ENCODE data around the gene GGA1.
A peak's percentile ranks its signal among the peaks of the same experiment; 100 is the strongest.

Gene GGA1

DNA sequence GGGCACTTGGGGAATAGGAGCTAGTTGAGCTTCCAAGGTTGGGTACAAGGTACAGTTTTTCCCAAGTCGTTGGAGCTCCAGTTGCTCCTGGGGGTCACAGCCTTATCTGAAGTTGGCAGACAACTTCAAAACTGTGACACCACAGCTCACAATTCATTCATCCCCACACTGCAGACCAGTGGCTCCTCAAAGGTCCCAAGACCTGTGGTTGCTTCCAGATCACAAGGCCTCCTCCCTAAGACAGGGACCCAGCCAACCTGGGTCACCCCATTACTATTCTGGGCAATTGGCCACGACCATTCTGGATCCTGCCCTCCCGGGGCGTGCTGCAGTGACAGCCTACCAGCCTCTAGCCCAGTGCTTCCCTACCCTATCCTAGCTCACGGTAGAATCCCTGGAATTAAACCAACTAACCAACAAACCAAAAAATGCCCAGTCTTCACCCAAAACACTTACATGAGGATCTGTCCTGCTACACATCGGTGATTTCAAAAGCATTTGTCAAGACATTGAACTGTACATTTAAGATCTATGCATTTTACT is 49.0 kb downstream of the GGA1 start:
- peak overlapping the region; percentile 68 for H3K4me3 ChIP-seq (ENCODE audit: control insufficient read depth, low read depth, low read length)
- DNase-seq (ENCODE audit: low read depth), result no peak
- TF ChIP-seq, protein P1, sequence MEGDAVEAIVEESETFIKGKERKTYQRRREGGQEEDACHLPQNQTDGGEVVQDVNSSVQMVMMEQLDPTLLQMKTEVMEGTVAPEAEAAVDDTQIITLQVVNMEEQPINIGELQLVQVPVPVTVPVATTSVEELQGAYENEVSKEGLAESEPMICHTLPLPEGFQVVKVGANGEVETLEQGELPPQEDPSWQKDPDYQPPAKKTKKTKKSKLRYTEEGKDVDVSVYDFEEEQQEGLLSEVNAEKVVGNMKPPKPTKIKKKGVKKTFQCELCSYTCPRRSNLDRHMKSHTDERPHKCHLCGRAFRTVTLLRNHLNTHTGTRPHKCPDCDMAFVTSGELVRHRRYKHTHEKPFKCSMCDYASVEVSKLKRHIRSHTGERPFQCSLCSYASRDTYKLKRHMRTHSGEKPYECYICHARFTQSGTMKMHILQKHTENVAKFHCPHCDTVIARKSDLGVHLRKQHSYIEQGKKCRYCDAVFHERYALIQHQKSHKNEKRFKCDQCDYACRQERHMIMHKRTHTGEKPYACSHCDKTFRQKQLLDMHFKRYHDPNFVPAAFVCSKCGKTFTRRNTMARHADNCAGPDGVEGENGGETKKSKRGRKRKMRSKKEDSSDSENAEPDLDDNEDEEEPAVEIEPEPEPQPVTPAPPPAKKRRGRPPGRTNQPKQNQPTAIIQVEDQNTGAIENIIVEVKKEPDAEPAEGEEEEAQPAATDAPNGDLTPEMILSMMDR (conservative IDR thresholded peaks at IDR 0.05; ENCODE audit: control insufficient read depth, insufficient read depth, low read depth, low read length), result no peak

DNA sequence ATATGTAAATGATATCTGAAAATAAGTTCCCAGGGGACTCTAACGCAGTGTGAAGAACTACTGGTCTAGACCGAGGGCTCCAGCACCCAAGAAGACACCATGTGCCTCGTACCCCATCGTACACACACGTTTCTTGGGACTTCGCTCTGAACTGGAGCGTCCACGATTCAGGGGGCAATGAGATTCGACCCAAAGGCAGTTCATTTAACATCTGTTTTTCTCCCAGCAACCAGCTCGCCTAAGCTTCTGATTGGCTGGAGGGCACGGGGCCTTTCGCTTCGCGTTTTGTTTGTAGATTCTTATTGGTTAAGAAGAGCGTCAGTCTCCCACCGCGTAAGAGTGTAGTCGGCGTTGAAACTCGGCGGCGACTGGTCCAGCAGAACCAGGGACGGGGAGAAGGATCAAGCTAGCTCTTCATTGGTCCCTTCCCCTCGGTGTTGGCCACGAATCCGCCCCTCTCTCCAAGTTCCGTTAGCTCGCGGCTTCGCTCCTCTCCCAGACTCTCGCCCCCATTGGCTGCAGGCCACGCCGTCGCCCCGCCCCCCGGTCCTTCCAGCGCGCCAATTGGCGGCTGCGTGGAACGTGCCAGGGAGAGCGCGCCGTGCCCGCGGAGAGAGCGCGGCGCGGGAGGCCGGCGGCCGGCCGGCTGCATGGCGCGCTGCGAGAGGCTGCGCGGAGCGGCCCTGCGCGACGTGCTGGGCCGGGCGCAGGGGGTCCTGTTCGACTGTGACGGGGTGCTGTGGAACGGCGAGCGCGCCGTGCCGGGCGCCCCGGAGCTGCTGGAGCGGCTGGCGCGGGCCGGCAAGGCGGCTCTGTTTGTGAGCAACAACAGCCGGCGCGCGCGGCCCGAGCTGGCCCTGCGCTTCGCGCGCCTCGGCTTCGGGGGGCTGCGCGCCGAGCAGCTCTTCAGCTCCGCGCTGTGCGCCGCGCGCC is 49.8 kb downstream of the GGA1 start, which contains the start of gene PDXP:
PDXP (plus strand) TSS at position 591 of the 933 bp plus-strand sequence; CDS start at position 651, 60 bp downstream.
- TF ChIP-seq, protein P1 (conservative IDR thresholded peaks at IDR 0.05; ENCODE audit: control insufficient read depth, insufficient read depth, low read depth, low read length), result no peak

DNA sequence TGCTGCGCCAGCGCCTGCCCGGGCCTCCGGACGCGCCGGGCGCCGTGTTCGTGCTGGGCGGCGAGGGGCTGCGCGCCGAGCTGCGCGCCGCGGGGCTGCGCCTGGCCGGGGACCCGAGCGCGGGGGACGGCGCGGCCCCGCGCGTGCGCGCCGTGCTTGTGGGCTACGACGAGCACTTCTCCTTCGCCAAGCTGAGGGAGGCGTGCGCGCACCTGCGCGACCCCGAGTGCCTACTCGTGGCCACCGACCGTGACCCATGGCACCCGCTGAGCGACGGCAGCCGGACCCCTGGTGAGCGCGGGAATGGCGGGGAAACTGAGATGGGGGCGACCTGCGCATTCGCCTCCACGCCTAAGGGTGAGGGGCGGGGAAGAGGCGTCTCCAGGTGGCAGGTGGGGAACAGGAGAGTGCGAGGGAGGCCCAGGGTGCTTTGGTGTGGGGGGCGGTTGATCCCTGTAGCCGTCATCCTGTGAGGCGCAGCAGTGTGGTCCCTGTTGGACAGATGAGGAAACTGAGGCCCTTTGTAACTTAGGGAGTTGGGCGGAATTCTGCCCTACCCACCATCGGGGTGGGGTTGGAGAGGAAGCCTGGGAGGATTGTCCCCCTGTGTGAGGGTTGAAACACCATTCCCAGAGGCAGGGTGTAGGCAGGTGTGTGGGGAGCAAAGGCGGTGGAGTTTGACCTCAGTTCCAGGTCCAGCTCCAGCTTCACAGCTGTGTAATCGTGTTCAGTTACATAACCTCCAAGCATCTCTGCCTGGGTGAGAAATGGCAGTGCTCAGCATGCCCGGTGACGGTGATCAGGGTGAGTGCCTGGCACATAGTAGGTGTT is 50.6 kb downstream of the GGA1 start:
- TF ChIP-seq, protein P1 (conservative IDR thresholded peaks at IDR 0.05; ENCODE audit: control insufficient read depth, insufficient read depth, low read depth, low read length), result no peak
- peak overlapping the region; percentile 64 for H3K4me3 ChIP-seq (ENCODE audit: control insufficient read depth, low read depth, low read length)
- no peak for DNase-seq (ENCODE audit: low read depth)

More for the DNA sequence above, 49.8 kb downstream of the GGA1 start, which contains the start of gene PDXP:
- peak within 1 kb of the TSS; percentile 68 for H3K4me3 ChIP-seq (ENCODE audit: control insufficient read depth, low read depth, low read length)
- peak; percentile 100 for DNase-seq (ENCODE audit: low read depth)

DNA sequence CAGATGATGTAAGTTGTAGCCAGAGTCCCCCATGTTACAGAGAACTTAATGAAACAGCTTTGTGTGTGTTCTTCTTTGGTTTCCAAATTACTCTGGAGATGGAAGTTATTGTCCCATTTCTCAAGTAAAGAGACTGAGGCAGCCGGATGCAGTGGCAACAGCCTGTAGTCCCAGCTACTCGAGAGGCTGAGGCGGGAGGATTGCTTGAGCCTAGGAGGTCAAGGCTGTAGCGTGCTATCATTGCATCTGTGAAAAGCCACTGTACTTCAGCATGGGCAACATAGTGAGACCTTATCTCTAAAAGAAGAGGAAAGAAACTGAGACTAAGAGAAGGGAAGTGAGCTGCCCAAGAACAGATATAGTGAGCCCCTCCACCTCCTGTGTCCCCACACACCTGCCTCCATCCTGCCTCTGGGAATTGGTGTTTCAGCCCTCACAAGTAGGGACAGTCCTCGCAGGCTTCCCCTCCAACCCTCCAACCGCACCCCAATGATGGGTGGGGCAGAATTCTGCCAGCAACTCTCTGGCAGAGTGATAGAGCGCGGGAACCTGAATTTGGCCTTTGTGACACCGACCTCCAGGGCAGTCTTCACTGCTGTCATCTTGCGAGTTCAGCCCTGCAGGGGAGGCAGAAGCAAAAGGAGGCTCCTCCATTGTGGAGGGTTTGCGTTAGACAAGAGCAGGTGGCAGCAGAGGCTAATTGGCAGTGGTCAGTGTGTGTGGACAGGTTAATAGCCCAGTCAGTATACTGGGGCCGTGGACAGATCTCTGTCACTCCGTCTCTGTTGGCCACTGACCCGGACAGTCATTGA is 51.5 kb downstream of the GGA1 start:
- TF ChIP-seq, protein P1 (conservative IDR thresholded peaks at IDR 0.05; ENCODE audit: control insufficient read depth, insufficient read depth, low read depth, low read length), result no peak
- peak overlapping the region; percentile 64 for H3K4me3 ChIP-seq (ENCODE audit: control insufficient read depth, low read depth, low read length)
- no peak for DNase-seq (ENCODE audit: low read depth)

DNA sequence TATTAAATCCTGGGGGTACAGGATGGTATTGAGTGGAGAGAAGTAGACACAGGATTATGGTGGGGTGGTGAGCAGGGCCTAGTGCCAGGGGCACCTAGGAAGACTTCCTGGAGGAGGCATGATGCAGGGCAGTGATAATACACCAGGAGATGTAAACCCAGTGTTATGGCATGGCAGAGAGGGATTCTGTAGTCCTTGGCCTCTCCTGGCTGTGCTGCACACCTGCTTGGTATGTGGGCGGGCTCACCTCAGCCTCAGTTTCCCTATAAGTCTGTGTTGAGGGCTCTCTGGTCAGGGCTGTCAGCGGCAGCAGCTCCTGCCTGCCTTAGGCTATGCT is 52.0 kb downstream of the GGA1 start:
- H3K4me3 ChIP-seq (ENCODE audit: control insufficient read depth, low read depth, low read length), result no peak overlapping the region
- DNase-seq (ENCODE audit: low read depth), result no peak
- TF ChIP-seq, protein P1 (conservative IDR thresholded peaks at IDR 0.05; ENCODE audit: control insufficient read depth, insufficient read depth, low read depth, low read length), result no peak
